Vagina (tissue), 2 donors: ENCODE results near the gene RYK.

ENCODE experiments used
- POLR2A ChIP-seq, 2 donors: fragments of 450-650 bp; IDR thresholded peaks; one replicate each; pipeline ENCODE4 v1.6.1; 2017; ENCODE audit warnings: antibody characterized with exemption in 2 of 2, mild to moderate bottlenecking in 2 of 2, moderate library complexity in 2 of 2
- POLR2AphosphoS5 ChIP-seq, 2 donors: sonication (generic); formaldehyde crosslinking; IDR thresholded peaks; one replicate each; pipeline ENCODE4 v1.9.0; 2017; ENCODE audit warnings: antibody characterized with exemption in 2 of 2, mild to moderate bottlenecking in 2 of 2, low read depth in 1 of 2; ENCODE audit not compliant: insufficient read depth in 1 of 2
- TF ChIP-seq, protein P1 (sequence below), 3 experiments: fragments of 450-650 bp in 2 of 3; fragments of 200-600 bp in 1 of 3; sonication (generic) in 1 of 3; IDR thresholded peaks; one replicate each; pipeline ENCODE4 v1.5.1; 2017 to 2019; ENCODE audit warnings: antibody characterized with exemption in 3 of 3, mild to moderate bottlenecking in 2 of 3, moderate library complexity in 2 of 3

GRCh38 chr3:134136604-134137003, 114.1 kb downstream of the RYK start:
- TF ChIP-seq, protein P1, sequence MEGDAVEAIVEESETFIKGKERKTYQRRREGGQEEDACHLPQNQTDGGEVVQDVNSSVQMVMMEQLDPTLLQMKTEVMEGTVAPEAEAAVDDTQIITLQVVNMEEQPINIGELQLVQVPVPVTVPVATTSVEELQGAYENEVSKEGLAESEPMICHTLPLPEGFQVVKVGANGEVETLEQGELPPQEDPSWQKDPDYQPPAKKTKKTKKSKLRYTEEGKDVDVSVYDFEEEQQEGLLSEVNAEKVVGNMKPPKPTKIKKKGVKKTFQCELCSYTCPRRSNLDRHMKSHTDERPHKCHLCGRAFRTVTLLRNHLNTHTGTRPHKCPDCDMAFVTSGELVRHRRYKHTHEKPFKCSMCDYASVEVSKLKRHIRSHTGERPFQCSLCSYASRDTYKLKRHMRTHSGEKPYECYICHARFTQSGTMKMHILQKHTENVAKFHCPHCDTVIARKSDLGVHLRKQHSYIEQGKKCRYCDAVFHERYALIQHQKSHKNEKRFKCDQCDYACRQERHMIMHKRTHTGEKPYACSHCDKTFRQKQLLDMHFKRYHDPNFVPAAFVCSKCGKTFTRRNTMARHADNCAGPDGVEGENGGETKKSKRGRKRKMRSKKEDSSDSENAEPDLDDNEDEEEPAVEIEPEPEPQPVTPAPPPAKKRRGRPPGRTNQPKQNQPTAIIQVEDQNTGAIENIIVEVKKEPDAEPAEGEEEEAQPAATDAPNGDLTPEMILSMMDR (IDR thresholded peaks at IDR 0.05): no peak
- no peak for TF ChIP-seq POLR2AphosphoS5 (IDR thresholded peaks at IDR 0.05; ENCODE audit: insufficient read depth in 1 of 2, low read depth in 1 of 2)
- TF ChIP-seq POLR2A (IDR thresholded peaks at IDR 0.05): no peak
